Breast epithelium (tissue), 4 donors: ENCODE data around the gene EXOSC5. TPM values are rescaled to one million over a fixed set of nuclear protein-coding genes. Genes with fewer than 3 reads are reported as not detected.

ENCODE experiments used
- DNase-seq, 2 donors: peaks; one replicate each; pipeline ENCODE4 v3.0.0-alpha.2; 2019; ENCODE audit warnings: low spot score in 2 of 2
- H3K27ac ChIP-seq, 2 donors: fragments of 200-600 bp; sonication (generic) in 1 of 2; one replicate each; pipeline ENCODE4 v1.5.1; 2016 to 2019; ENCODE audit warnings: mild to moderate bottlenecking in 1 of 2
- H3K27me3 ChIP-seq, 2 donors: fragments of 200-600 bp; sonication (generic) in 1 of 2; one replicate each; pipeline versions ENCODE4 v1.5.1 to v1.6.0; 2017 to 2019; ENCODE audit warnings: control low read depth in 1 of 2, mild to moderate bottlenecking in 1 of 2
- H3K36me3 ChIP-seq: fragments of 200-600 bp; one replicate; pipeline ENCODE4 v1.5.1; 2019
- H3K4me1 ChIP-seq, 2 donors: fragments of 200-600 bp; sonication (generic); one replicate each; pipeline ENCODE4 v1.5.1; 2016 to 2019; ENCODE audit warnings: control low read depth in 1 of 2
- H3K4me3 ChIP-seq, 3 donors: fragments of 200-600 bp; sonication (generic); 1 replicate in 2 of 3; 2 replicates in 1 of 3; pipeline ENCODE4 v1.5.1; 2016 to 2019; ENCODE audit warnings: mild to moderate bottlenecking in 3 of 3, moderate library complexity in 2 of 3
- H3K9me3 ChIP-seq, 2 donors: fragments of 200-600 bp; sonication (generic) in 1 of 2; one replicate each; pipeline ENCODE4 v1.5.1; 2016 to 2019; ENCODE audit warnings: control low read depth in 1 of 2
- POLR2A ChIP-seq: fragments of 450-650 bp; IDR thresholded peaks from one replicate; pipeline ENCODE4 v1.6.1; 2016; ENCODE audit warnings: antibody characterized with exemption, mild to moderate bottlenecking, moderate library complexity
- POLR2AphosphoS5 ChIP-seq, 3 donors: sonication (generic); formaldehyde crosslinking; IDR thresholded peaks; one replicate each; pipeline ENCODE4 v1.6.1; 2017; ENCODE audit warnings: antibody characterized with exemption in 3 of 3
- intact Hi-C: fragments of 100-400 bp; cut with DNase I; formaldehyde crosslinking; loops from one replicate; pipeline ENCODE4 v1.15.1; 2023; ENCODE audit warnings: low total_unique reads
- total RNA-seq, 3 donors: library from RNA; depleted of rRNA; stranded (reverse); fragments of >200 nt; gene quantifications; one replicate each; pipeline ENCODE4 v1.1.0, GENCODE V29; 2016
- TF ChIP-seq, protein P1 (sequence below), 3 donors: fragments of 450-650 bp; IDR thresholded peaks; one replicate each; pipeline ENCODE4 v1.5.1; 2016 to 2017; ENCODE audit warnings: antibody characterized with exemption in 3 of 3, mild to moderate bottlenecking in 3 of 3, moderate library complexity in 3 of 3

The EXOSC5 gene
- total RNA-seq, 3 donors from 2014 or later: 18.2 to 20.6 (median 18.7) TPM

DNA sequence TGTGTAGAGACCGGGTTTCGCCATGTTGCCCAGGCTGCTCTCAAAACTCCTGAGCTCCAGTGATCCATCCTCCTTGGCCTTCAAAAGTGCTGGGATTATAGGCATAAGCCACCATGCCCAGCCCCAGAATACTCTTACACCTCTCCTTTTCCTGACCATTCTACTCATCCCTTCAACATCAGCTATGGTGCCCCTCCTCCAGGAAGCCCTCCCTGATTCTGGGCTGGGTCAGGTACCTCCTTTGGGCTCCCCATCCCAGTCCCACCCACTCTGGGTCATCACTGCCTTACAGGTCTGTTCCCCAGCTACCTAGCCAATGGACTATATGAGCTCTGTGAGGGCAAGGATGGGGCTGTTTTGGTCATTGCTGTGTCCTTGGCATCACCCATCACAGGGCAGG, 53.0 kb downstream of the EXOSC5 start:
- Histone ChIP-seq H3K27ac (no peak overlapping the region), H3K27me3 (no peaks in the 10 kb centered on the region), H3K36me3 (no peaks in the 10 kb centered on the region), H3K4me1 (no peaks in the 10 kb centered on the region), H3K9me3 (no peaks in the 10 kb centered on the region), H3K4me3 (no peak overlapping the region)
- TF ChIP-seq, protein P1, sequence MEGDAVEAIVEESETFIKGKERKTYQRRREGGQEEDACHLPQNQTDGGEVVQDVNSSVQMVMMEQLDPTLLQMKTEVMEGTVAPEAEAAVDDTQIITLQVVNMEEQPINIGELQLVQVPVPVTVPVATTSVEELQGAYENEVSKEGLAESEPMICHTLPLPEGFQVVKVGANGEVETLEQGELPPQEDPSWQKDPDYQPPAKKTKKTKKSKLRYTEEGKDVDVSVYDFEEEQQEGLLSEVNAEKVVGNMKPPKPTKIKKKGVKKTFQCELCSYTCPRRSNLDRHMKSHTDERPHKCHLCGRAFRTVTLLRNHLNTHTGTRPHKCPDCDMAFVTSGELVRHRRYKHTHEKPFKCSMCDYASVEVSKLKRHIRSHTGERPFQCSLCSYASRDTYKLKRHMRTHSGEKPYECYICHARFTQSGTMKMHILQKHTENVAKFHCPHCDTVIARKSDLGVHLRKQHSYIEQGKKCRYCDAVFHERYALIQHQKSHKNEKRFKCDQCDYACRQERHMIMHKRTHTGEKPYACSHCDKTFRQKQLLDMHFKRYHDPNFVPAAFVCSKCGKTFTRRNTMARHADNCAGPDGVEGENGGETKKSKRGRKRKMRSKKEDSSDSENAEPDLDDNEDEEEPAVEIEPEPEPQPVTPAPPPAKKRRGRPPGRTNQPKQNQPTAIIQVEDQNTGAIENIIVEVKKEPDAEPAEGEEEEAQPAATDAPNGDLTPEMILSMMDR (IDR thresholded peaks at IDR 0.05): no peak
- no peak for TF ChIP-seq POLR2AphosphoS5 (IDR thresholded peaks at IDR 0.05)
- TF ChIP-seq POLR2A: no peak
- intact Hi-C loops: no loop called here
- DNase-seq: no peak

DNA sequence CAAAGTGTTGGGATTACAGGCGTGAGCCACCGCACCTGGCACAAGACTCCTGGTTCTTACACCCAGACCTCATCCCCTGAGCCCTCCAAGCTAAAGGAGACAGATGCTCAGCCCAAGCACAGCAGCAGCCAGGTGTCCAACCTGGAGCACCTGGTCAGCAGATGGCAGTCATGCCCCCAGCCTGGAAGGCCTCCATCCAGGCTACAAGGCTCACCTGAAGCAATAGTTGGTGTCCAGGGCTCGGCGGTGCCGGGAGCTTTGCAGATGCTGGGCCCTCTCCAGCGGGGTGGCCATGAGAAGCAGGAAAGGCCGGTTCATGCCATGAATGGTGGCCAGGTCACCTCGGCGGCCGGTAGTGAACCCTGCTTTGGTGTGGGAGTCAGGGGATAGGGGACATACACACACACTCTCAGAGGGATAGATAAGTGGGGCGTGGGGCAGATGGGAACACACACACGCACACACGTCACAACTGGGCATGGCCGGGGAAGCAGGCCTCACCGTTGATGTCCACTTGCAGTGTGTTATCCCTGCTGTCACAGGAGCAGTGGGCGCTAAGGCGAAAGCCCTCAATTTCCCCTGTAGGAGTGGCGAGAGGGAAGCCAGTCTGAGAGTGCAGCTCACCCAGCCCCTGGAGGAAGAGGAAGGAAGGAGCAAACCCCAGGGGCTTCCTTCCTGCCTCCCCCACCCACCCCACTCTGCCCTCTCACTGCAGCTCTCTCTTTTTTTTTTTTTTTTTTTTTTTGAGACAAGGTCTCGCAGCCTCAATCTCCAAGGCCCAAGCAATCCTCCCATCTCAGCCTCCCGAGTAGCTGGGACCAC, 55.3 kb downstream of the EXOSC5 start:
- no peaks in the 10 kb centered on the region for H3K4me1 ChIP-seq
- TF ChIP-seq, protein P1 (IDR thresholded peaks at IDR 0.05): peak in 1 of 3 donors; percentile 9
- TF ChIP-seq POLR2AphosphoS5 (IDR thresholded peaks at IDR 0.05) (no peak), POLR2A (no peak)
- H3K27ac ChIP-seq: no peak overlapping the region
- intact Hi-C loops: no loop called here
- DNase-seq: no peak
- no peak overlapping the region for H3K4me3 ChIP-seq
- no peaks in the 10 kb centered on the region for H3K27me3 ChIP-seq
- no peaks in the 10 kb centered on the region for H3K9me3 ChIP-seq
- H3K36me3 ChIP-seq: no peaks in the 10 kb centered on the region

DNA sequence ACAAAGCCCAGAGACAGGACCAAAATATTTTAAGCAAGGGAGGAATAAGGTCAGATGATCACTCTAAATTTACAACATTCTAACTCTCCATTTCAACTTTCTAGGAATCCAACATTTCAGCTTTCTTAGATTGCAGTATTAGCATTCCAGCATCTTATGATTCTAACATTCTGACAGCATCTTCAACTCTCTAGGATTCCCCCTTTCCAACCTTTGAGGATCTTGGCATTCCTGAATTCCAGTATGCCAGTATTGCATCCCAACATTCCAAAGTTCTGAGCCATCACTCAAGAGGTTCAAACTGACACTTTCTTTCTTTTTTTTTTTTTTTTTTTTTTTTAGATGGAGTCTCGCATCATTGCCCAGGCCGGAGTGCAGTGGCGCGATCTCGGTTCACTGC, 57.2 kb downstream of the EXOSC5 start:
- no peaks in the 10 kb centered on the region for H3K36me3 ChIP-seq

More for the DNA sequence above, 57.2 kb downstream of the EXOSC5 start:
- no peaks in the 10 kb centered on the region for H3K4me1 ChIP-seq
- H3K27me3 ChIP-seq: no peaks in the 10 kb centered on the region
- TF ChIP-seq POLR2AphosphoS5 (IDR thresholded peaks at IDR 0.05): no peak
- no peak for TF ChIP-seq POLR2A
- TF ChIP-seq, protein P1 (IDR thresholded peaks at IDR 0.05): no peak
- no peak for DNase-seq
- no peaks in the 10 kb centered on the region for H3K9me3 ChIP-seq
- H3K27ac ChIP-seq: no peak overlapping the region
- no peak overlapping the region for H3K4me3 ChIP-seq
- intact Hi-C loops: no loop called here

Other genes with a start within 250 kb of the EXOSC5 start
- 1 to 10 TPM in 2 of 3 donors, under 1 TPM in 1; 0.80 to 2.0 (median 2.0) TPM for gene CYP2S1, start 204.1 kb downstream of the EXOSC5 start, total RNA-seq
- gene AXL, start 178.1 kb downstream of the EXOSC5 start, total RNA-seq: 10 to 100 TPM; 29.0 to 89.8 (median 36.4) TPM
- 100 to 1,000 TPM; 116 to 146 (median 125) TPM for gene HNRNPUL1, start 133.0 kb downstream of the EXOSC5 start, total RNA-seq
- gene CCDC97, start 87.2 kb downstream of the EXOSC5 start, total RNA-seq: 10 to 100 TPM; 15.4 to 15.7 (median 15.4) TPM
- gene TGFB1, start 43.4 kb downstream of the EXOSC5 start, total RNA-seq: 10 to 100 TPM; 12.0 to 21.4 (median 13.4) TPM
- 1 to 10 TPM; 4.0 to 7.3 (median 4.3) TPM for gene B9D2, start 33.2 kb downstream of the EXOSC5 start, total RNA-seq
- 10 to 100 TPM; 15.7 to 29.2 (median 17.0) TPM for gene TMEM91, start 20.8 kb downstream of the EXOSC5 start, total RNA-seq
- gene BCKDHA, start 459 bp upstream of the EXOSC5 start, total RNA-seq: 10 to 100 TPM; 40.3 to 54.6 (median 53.1) TPM
- gene B3GNT8, start 30.0 kb upstream of the EXOSC5 start, total RNA-seq: 1 to 10 TPM; 2.6 to 3.0 (median 2.9) TPM
- 10 to 100 TPM; 24.8 to 41.3 (median 31.6) TPM for gene DMAC2, start 42.6 kb upstream of the EXOSC5 start, total RNA-seq
- gene ERICH4, start 45.8 kb upstream of the EXOSC5 start, total RNA-seq: not detected
- gene CEACAM21, start 178.8 kb upstream of the EXOSC5 start, total RNA-seq: under 1 TPM; 0.44 to 0.66 (median 0.64) TPM
- 1 to 10 TPM in 1 of 3 donors, under 1 TPM in 1, not detected in 1; 0.66 to 1.8 TPM for gene CEACAM4, start 229.7 kb upstream of the EXOSC5 start, total RNA-seq